ENCODE measurements around the gene SNTG2. TPM values are rescaled to one million over a fixed set of nuclear protein-coding genes. Genes with fewer than 3 reads are reported as not detected.

SNTG2 gene
- total RNA-seq, 4 donors from 2014 or later: 9.0 to 44.6 (median 30.8) TPM

- no peak for DNase-seq (ENCODE audit: low spot score in 2 of 2)
- no peaks in the 10 kb centered on the region for H3K9me3 ChIP-seq
- no peaks in the 10 kb centered on the region for H3K27me3 ChIP-seq
- 95 to 97% methylated on average over 7 of the region's 7 CpGs for WGBS, 2 donors
- H3K36me3 ChIP-seq: no peaks in the 10 kb centered on the region
- H3K27ac ChIP-seq: no peak overlapping the region
- no peak overlapping the region for H3K4me3 ChIP-seq
- H3K4me1 ChIP-seq: no peaks in the 10 kb centered on the region
- no peak for TF ChIP-seq POLR2A (IDR thresholded peaks at IDR 0.05)
- TF ChIP-seq, protein P1, sequence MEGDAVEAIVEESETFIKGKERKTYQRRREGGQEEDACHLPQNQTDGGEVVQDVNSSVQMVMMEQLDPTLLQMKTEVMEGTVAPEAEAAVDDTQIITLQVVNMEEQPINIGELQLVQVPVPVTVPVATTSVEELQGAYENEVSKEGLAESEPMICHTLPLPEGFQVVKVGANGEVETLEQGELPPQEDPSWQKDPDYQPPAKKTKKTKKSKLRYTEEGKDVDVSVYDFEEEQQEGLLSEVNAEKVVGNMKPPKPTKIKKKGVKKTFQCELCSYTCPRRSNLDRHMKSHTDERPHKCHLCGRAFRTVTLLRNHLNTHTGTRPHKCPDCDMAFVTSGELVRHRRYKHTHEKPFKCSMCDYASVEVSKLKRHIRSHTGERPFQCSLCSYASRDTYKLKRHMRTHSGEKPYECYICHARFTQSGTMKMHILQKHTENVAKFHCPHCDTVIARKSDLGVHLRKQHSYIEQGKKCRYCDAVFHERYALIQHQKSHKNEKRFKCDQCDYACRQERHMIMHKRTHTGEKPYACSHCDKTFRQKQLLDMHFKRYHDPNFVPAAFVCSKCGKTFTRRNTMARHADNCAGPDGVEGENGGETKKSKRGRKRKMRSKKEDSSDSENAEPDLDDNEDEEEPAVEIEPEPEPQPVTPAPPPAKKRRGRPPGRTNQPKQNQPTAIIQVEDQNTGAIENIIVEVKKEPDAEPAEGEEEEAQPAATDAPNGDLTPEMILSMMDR (IDR thresholded peaks at IDR 0.05): no peak
- TF ChIP-seq EP300 (IDR thresholded peaks at IDR 0.05): no peak
These were observed 359.6 kb downstream of the SNTG2 start for GRCh38 chr2:1310202-1310601.

DNA sequence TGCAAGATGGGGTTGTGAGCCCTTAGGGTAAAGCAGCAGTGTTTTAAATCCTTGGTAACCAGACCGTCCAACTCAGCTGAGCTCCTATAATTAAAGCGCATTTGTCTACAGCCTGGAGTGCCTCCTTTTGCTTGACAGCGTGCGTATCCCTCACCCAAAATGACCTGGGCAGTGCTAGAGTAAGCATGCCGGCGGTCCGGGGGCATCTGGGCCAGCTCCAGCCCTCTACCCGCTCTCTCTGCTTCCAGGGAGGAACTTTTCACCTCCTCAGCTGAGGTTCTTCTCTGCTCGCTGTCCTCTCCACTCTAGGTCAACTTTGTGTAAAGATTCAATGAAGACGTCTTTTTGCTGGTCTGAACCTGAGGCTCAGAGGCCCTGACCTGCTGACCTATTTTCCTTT, 360.2 kb downstream of the SNTG2 start:
- H3K9me3 ChIP-seq: no peaks in the 10 kb centered on the region
- 85 to 89% methylated on average over 10 of the region's 10 CpGs for WGBS, 2 donors
- no peak overlapping the region for H3K4me3 ChIP-seq
- H3K27me3 ChIP-seq: no peaks in the 10 kb centered on the region
- no peaks in the 10 kb centered on the region for H3K36me3 ChIP-seq
- no peak for DNase-seq (ENCODE audit: low spot score in 2 of 2)
- no peaks in the 10 kb centered on the region for H3K4me1 ChIP-seq
- no peak overlapping the region for H3K27ac ChIP-seq
- TF ChIP-seq POLR2A (IDR thresholded peaks at IDR 0.05): no peak
- TF ChIP-seq EP300 (IDR thresholded peaks at IDR 0.05): no peak
- TF ChIP-seq, protein P1 (IDR thresholded peaks at IDR 0.05): no peak

DNA sequence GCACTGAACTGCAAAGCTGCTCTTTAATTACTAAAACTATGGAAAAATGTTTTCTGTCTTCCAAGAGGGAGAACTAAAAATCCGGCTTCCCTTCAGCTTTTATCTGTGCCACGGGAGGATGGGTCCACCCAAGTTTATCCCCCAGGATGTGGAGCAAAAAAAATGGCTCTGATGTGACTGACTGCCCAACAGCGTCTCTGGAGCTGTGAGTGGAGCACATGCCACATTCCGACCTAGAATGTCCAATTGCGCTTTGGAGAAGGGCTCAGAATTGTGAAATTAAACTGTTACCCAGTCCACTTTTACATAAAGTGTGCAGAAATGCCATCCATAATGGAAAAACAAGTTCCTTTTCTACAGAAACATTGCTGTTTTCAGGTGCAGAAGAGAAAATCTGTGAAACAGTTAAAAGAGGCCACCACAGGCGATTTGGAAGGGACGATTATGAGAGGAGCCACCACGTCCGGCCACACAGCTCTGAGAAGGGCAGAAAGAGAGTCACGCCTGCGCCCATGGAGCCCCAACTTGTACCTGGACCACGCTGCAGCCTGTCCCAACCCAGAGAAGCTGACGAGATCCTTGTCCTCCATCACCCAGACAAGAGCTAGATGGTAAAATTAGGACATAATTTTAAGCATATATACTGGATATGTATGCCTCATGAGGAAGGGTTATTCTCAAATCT, 362.7 kb downstream of the SNTG2 start:
- Histone ChIP-seq H3K36me3 (no peaks in the 10 kb centered on the region), H3K4me1 (no peaks in the 10 kb centered on the region), H3K27me3 (no peaks in the 10 kb centered on the region), H3K27ac (no peak overlapping the region), H3K9me3 (no peaks in the 10 kb centered on the region), H3K4me3 (no peak overlapping the region)
- no peak for DNase-seq (ENCODE audit: low spot score in 2 of 2)
- TF ChIP-seq EP300 (IDR thresholded peaks at IDR 0.05): no peak
- TF ChIP-seq POLR2A (IDR thresholded peaks at IDR 0.05): no peak
- TF ChIP-seq, protein P1 (IDR thresholded peaks at IDR 0.05): no peak
- 87% methylated on average over 13 of the region's 13 CpGs for WGBS, 2 donors

- Histone ChIP-seq H3K4me1 (no peaks in the 10 kb centered on the region), H3K36me3 (no peaks in the 10 kb centered on the region), H3K9me3 (no peaks in the 10 kb centered on the region), H3K27ac (no peak overlapping the region), H3K4me3 (no peak overlapping the region), H3K27me3 (no peaks in the 10 kb centered on the region)
- DNase-seq (ENCODE audit: low spot score in 2 of 2): no peak
- 95 to 97% methylated on average over 6 of the region's 6 CpGs for WGBS, 2 donors
- TF ChIP-seq, protein P1 (IDR thresholded peaks at IDR 0.05): no peak
- TF ChIP-seq POLR2A (IDR thresholded peaks at IDR 0.05): no peak
- no peak for TF ChIP-seq EP300 (IDR thresholded peaks at IDR 0.05)
These were observed 363.6 kb downstream of the SNTG2 start for GRCh38 chr2:1314254-1314653.

DNA sequence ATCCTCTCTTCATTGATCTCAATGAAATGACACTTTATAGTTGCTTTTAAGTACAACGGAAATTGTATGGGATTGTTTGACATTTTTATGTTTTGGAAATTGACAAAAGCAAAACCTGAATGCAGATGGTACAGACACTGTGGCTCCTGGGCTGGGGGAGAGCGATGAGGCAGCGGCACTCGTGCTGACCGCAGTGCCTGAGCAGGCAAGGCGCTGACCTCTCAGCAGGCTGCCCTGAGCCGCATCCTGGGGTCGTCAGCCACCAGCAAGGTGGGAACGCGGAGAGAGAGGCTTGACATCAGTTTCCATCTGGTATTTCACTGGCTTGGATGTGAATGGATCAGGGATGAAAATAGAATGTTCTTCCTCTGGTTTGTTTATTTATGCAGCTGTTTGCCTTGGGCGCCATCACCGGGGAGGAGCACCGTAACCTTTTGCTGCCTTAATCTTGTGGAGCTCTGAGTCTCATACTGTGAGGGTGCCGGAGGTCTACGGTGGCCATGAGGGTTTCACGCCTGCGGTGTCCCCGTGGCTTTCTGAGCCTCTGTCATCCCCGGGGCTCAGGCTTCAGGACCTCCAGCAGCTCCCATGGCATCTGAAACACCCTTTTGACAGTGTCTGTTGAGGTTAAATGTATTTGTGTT, 367.8 kb downstream of the SNTG2 start:
- 59 to 71% methylated on average over 19 of the region's 19 CpGs for WGBS, 2 donors
- no peaks in the 10 kb centered on the region for H3K27me3 ChIP-seq
- H3K27ac ChIP-seq: no peak overlapping the region
- TF ChIP-seq, protein P1 (IDR thresholded peaks at IDR 0.05): no peak
- TF ChIP-seq POLR2A (IDR thresholded peaks at IDR 0.05) (no peak), EP300 (IDR thresholded peaks at IDR 0.05) (no peak)
- no peaks in the 10 kb centered on the region for H3K36me3 ChIP-seq
- H3K4me1 ChIP-seq: no peaks in the 10 kb centered on the region
- no peak overlapping the region for H3K4me3 ChIP-seq
- DNase-seq (ENCODE audit: low spot score in 2 of 2): no peak
- H3K9me3 ChIP-seq: no peaks in the 10 kb centered on the region

Data from tibial nerve (tissue), 4 donors.